ENCODE data around the gene FCRL4. TPM values are rescaled to one million over a fixed set of nuclear protein-coding genes. Genes with fewer than 3 reads are reported as not detected.
A peak's percentile ranks its signal among the peaks of the same experiment; 100 is the strongest.
"Not testable (repeated sequence)": the region's sequence is repeated elsewhere in the genome, so short reads cannot be mapped to it uniquely, and the experiment has no call there.

FCRL4 gene
- polyA plus RNA-seq, 3 donors, result not detected

DNA sequence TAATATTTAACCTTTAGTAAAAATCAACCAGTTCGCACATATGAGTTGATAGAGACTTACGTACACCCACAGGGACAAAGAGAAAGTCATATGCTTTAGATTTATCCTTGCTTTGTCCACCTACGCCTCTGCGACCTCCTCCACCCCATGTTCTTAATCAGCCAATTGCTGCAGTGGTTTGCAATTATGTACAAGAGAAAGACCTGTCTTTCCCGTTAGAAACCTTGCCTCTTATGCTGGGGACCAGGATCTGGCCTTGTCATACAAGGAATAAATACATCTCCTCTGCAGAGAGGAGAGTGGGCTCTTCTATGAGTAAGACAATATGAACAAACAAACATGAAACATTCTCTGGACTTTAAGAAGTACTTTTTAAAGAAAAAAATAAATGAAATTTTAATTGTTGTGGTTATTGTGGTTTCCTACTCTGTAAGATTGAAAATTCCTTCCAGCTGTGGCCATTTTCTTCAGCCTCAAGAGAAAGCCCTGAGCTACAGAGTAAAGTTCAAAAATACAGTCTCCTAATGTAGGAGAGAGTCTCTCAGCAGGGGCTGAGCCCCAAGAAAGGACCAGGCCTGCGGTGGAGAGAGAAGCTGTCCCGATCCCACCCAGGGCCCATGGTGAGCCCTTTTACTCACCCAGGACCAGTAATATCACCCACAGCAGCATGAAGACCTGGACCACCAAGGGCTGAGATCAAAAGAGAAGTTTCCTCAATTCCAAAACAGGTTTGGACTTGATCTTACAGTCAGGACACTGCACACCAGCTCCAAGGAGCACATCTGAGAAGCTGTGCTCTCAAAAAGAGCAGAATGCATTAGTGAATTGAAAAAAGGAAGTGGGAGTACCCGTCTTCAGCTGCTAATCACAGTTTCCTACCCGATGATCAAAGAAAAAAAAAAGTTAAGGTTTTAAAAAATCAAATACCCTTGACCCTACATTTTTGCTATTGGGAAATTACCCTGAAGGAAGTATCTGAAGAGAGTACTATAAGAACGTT, 45.9 kb downstream of the FCRL4 start, which contains the start of gene FCRL5:
FCRL5 (minus strand) TSS at position 822 of the 1,000 bp plus-strand sequence; CDS start at position 669, 153 bp downstream.
- no peak for DNase-seq

DNA sequence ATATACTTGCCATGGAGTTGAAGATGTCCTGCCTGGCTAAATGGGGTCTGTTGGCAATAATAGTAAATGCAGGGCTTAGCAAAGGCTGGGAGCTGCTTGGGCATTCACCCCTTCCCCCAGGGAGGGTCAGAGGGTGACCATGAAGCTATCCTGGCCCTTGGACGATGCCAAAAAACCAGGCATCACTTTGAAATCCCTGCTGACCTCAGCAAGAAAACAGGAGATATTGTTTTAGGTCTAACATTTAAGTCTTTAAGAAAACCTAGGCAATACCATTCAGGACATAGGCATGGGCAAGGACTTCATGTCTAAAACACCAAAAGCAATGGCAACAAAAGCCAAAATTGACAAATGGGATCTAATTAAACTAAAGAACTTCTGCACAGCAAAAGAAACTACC, 49.8 kb downstream of the FCRL4 start:
- DNase-seq, result not testable (repeated sequence)

DNA sequence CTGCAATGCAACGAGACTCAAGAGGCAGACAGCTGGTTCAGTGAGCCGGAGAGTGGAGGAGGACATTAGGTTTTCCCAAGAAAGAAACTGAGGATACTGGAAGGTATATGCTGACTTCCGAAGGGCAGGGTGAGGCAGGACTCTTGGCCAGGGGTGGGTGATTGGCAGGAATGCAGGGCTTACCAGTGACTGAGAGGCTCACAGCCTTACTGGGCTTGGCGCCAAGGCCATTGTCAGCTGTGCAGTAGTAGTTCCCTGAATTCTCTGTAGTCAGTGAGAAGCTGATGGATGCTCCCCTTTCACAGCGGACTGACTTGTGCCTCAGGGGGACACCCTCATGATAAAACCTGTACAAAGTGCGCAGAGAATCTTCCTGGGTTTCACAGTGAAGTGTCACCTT, 55.2 kb downstream of the FCRL4 start:
- DNase-seq, result peak; percentile 16

DNA sequence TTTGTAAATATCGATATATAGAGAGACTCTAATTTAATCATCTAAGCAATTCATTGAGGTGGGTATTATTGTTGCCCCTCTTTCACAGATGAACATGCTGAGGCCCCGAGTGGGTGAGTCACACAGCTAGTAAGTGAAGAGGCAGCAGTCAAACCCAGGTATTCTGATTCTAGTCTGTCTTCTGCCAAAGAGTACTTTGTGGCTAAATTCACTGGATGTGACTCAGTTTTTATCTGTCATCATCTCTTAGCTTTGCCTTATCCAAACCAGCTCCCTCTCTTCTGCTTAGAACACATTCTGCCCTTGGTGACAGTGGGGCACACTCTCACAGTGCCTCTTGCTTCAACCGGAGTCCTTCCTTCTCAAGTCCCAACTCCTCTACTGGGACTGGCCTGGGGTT, 57.0 kb downstream of the FCRL4 start:
- DNase-seq, result no peak

DNA sequence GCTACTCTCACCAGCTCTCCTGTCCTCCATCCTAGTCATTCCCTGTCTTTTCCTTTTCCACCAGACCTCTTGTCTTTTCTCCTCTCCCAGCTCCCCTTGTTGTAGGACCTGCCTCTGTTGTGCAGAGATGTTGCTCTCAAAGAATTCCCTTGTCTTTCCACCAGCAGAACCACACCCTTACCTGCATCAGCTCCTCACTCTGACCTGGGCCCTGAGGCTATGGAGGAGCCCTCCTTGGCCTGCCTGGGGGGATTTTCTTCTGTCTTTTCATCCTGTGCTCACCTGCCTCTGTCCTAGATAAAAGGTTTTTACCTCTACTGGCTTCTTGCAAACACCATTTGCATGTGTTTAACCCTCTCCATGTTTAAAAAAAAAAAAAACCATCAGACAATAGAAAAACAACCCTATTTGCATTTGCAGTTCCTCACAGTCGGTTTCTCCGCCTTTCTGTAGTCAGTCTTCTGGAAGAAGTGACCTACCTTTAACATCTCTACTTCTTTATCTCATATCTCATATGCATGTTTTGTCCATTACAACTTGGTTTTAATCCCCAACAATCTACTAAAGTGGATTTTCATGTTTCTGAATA, 57.6 kb downstream of the FCRL4 start:
- no peak for DNase-seq

DNA sequence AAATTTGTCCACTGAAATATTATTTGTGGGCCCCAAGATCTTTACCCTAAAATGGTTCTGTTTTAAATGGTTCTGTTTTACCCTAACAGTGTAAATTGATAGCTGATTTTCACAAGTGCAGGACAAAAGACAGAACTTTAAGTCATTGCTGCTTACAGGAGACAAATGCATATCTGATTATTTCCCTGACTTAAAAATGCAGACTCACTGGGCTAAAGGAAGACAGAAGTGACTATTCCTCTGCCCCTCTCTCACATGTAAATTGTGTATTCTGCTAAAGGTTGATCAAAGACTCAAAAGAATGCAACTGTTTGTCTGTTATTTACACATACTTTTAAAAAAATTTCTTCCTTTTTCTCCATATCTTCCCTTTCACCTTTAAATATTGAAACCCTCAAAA, 58.3 kb downstream of the FCRL4 start:
- DNase-seq, result no peak

DNA sequence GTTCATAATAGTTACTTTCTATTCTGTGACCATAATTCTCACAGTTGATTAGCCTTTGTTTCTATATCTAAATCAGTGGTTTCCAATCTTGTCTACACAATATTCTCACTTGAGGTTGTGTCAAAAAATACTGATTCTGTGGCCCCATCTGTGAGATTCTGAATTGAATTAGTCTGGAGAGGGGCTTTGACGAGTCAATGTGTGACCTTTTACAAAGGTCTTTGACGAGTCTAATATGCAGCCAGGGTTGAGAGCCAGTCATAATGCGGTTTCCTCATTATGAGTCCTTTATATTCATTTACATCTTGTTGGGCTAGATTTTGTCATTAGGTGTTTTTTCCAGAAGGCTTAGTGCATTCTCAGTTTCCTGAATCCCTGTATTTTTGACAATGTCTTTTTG, 65.3 kb downstream of the FCRL4 start:
- DNase-seq, result no peak

DNA sequence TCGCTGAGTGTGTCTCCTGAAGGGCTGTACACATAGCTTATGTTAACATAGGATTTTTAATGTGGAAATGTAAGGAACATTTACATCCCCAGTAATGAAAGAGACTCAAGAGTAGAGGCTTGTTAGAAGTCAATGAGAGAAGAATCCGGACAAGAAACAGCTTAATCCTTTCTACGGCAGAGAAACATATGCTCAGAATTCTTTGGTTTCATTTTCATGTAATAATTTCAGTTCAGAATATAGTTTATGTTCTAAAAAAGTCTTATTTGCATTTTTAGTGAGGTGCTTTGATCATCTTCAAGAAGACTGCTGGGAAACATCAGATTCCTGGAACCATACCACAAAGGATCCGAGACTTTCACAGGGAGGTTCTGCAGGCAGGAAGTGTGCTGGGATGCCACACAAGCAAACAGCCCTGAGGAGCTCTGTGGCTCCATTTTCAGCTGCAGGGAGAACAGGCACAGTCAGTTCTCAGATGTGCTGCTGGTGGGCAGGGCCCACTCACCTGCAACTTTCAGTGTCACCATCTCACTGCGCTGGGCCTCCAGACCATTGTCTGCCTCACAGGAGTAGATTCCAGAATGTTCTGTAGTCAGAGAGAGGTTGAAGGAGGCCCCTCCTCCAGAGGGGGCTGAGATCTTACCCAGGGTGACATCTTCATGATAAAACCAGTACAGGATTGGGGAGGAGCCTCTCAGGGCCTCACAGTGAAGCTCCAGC, 74.0 kb downstream of the FCRL4 start:
- DNase-seq, result no peak

Other genes starting within 250 kb of the FCRL4 start
- under 1 TPM; 0.05 to 0.13 (median 0.09) TPM for gene FCRL5, start 45.6 kb downstream of the FCRL4 start, polyA plus RNA-seq (ENCODE audit: insufficient read length in 3 of 3)
- gene FCRL3, start 102.7 kb upstream of the FCRL4 start, polyA plus RNA-seq (ENCODE audit: insufficient read length in 3 of 3), result under 1 TPM in 1 of 3 donors, not detected in 2; 0.16 TPM
- under 1 TPM in 1 of 3 donors, not detected in 2; 0.11 TPM for gene FCRL2, start 179.0 kb upstream of the FCRL4 start, polyA plus RNA-seq (ENCODE audit: insufficient read length in 3 of 3)
- under 1 TPM; 0.09 to 0.15 (median 0.12) TPM for gene FCRL1, start 222.0 kb upstream of the FCRL4 start, polyA plus RNA-seq (ENCODE audit: insufficient read length in 3 of 3)
- gene CD5L, start 243.7 kb upstream of the FCRL4 start, polyA plus RNA-seq (ENCODE audit: insufficient read length in 3 of 3), result not detected